Measurements from ENCODE around the gene MSX1. TPM values are rescaled to one million over a fixed set of nuclear protein-coding genes. Genes with fewer than 3 reads are reported as not detected.
A peak's percentile ranks its signal among the peaks of the same experiment; 100 is the strongest.

MSX1 gene
- total and polyA plus RNA-seq, 2 of the 8 experiments (the other 6 are each of a cell fraction or from before 2014, with no cell fraction given), result 0.47 TPM; not detected in 1

- Histone ChIP-seq H3K4me3 (ENCODE audit: extremely low read depth in 1 of 4, insufficient read depth in 2 of 4, low read depth in 3 of 4, low read length in 4 of 4) (peak overlapping the region; percentile 12 to 53 (median 26); a peak in 5 of 8 replicates), H3K56ac (replicated peaks; ENCODE audit: insufficient read length, low read depth, low read length) (no peak overlapping the region), H2AK5ac (ENCODE audit: low read depth, low read length) (no peak overlapping the region), H2BK5ac (ENCODE audit: low read depth, low read length) (no peak overlapping the region), H4K8ac (ENCODE audit: extremely low read depth, insufficient read depth, low read length) (no peak overlapping the region; the same call in 1 of the 2 replicates), H2BK15ac (ENCODE audit: low read length) (no peak overlapping the region), H3K4ac (replicated peaks; ENCODE audit: insufficient read length, low read depth, low read length) (no peak overlapping the region), H2BK20ac (ENCODE audit: low read length) (no peak overlapping the region), H3K4me2 (ENCODE audit: insufficient read depth in 1 of 2, low read depth in 2 of 2, low read length in 2 of 2) (peak overlapping the region; percentile 63 to 75), H3K9ac (replicated peaks in 1 of 4; ENCODE audit: extremely low read depth in 1 of 4, low read depth in 3 of 4, low read length in 3 of 4) (no peak overlapping the region), H2BK120ac (replicated peaks; ENCODE audit: low read depth, low read length) (no peak overlapping the region), H4K91ac (replicated peaks; ENCODE audit: insufficient read length, low read length) (no peak overlapping the region), H3K79me1 (ENCODE audit: low read depth, low read length) (no peaks in the 10 kb centered on the region), H2BK12ac (ENCODE audit: low read depth, low read length) (no peak overlapping the region), H3K23me2 (ENCODE audit: low read depth, low read length) (peaks cover 8% of the 10 kb centered on the region; the same call in 1 of the 2 replicates), H3K18ac (ENCODE audit: extremely low read depth, low read length) (no peak overlapping the region; the same call in 1 of the 2 replicates), H4K20me1 (replicated peaks in 1 of 2; ENCODE audit: control insufficient read depth in 1 of 2, insufficient read depth in 2 of 2, low read length in 2 of 2) (peaks cover 44 to 60% of the 10 kb centered on the region in 2 experiments), H2AFZ (ENCODE audit: low read length) (0 out of 2 replicates have a peak overlapping the region, but pooled peaks have one; percentile 20), H4K5ac (ENCODE audit: insufficient read length, low read depth, low read length) (no peak overlapping the region), H3K79me2 (ENCODE audit: control insufficient read depth in 1 of 2, insufficient read depth in 2 of 2, low read length in 2 of 2) (no peaks in the 10 kb centered on the region), H3K27me3 (replicated peaks in 1 of 4; ENCODE audit: control insufficient read depth in 3 of 4, extremely low read depth in 1 of 4, insufficient read depth in 3 of 4, low read length in 3 of 4) (peaks cover 99 to 100% (median 99%) of the 10 kb centered on the region in 4 experiments), H3K27ac (ENCODE audit: low read depth, low read length) (no peak overlapping the region), H3K14ac (ENCODE audit: insufficient read length) (no peak overlapping the region), H3K23ac (ENCODE audit: insufficient read length) (no peak overlapping the region), H3K36me3 (ENCODE audit: control insufficient read depth in 2 of 4, insufficient read depth in 4 of 4, low read length in 3 of 4) (peaks cover 0 to 5% (median 0%) of the 10 kb centered on the region in 4 experiments; a peak in 1 of 8 replicates), H3K4me1 (replicated peaks in 1 of 4; ENCODE audit: control insufficient read depth in 3 of 4, insufficient read depth in 4 of 4, low read length in 3 of 4) (peaks cover 0 to 28% (median 10%) of the 10 kb centered on the region in 4 experiments; a peak in 6 of 7 replicates), H3K9me3 (ENCODE audit: insufficient read depth in 2 of 2, low read depth in 1 of 2, low read length in 1 of 2) (no peaks in the 10 kb centered on the region)
- FAIRE-seq (no peak), DNase-seq (ENCODE audit: low read depth in 1 of 2, low spot score in 2 of 2) (no peak)
- no peak for TF ChIP-seq PHF8 (conservative IDR thresholded peaks at IDR 0.05; ENCODE audit: low read depth, low read length)
- TF ChIP-seq CTCF (IDR thresholded peaks at IDR 0.05; ENCODE audit: control extremely low read depth in 1 of 3, insufficient read depth in 1 of 3, low read depth in 1 of 3, low read length in 3 of 3), result no peak
- TF ChIP-seq YY1 (IDR thresholded peaks at IDR 0.05; ENCODE audit: low read depth, low read length), result no peak
- no peak for TF ChIP-seq SRF (IDR thresholded peaks at IDR 0.05; ENCODE audit: low read depth, low read length)
- no peak for TF ChIP-seq SP2 (IDR thresholded peaks at IDR 0.05; ENCODE audit: low read length)
- TF ChIP-seq GABPA (IDR thresholded peaks at IDR 0.05; ENCODE audit: borderline replicate concordance, insufficient read depth, low read length), result no peak
- no peak for TF ChIP-seq CHD2 (IDR thresholded peaks at IDR 0.05; ENCODE audit: low read length)
- TF ChIP-seq TCF12 (IDR thresholded peaks at IDR 0.05; ENCODE audit: low read depth, low read length), result no peak
- TF ChIP-seq RAD21 (IDR thresholded peaks at IDR 0.05 in 1 of 2, conservative IDR thresholded peaks at IDR 0.05 in 1 of 2; ENCODE audit: low read depth in 2 of 2, low read length in 2 of 2), result no peak
- no peak for TF ChIP-seq FOSL1 (IDR thresholded peaks at IDR 0.05; ENCODE audit: insufficient read depth, low read depth, low read length)
- TF ChIP-seq POU5F1 (IDR thresholded peaks at IDR 0.05; ENCODE audit: low read depth, low read length), result no peak
- CTCF ChIA-PET (ENCODE audit: partially characterized antibody), result interaction anchor here (1.7 kb wide), 1 partner anchor 13 kb away, joined by 6 read pairs; no protein-coding TSS in a partner anchor
- POLR2A ChIA-PET (ENCODE audit: partially characterized antibody), result interaction anchor here (1.1 kb wide), 1 partner anchor 10 kb away, joined by 4 read pairs; no protein-coding TSS in a partner anchor
- 5% methylated on average over 36 of the region's 36 CpGs; no CpG with 5 or more reads in 1 of the 2 experiments for WGBS, 2 experiments (ENCODE audit: extremely low coverage in 1 of 2, insufficient coverage in 1 of 2, insufficient read length in 1 of 2, insufficient replicate concordance in 2 of 2, low coverage in 1 of 2, low lambda C conversion rate in 2 of 2, missing lambda C conversion rate in 1 of 2)
These were observed 6.2 kb downstream of the MSX1 start for GRCh38 chr4:4865705-4866123.
